Amniotic stem cell (primary cell): ENCODE results near the gene RAB4A.
"Not testable (repeated sequence)": the region's sequence is repeated elsewhere in the genome, so short reads cannot be mapped to it uniquely, and the experiment has no call there.

Source experiments
- DNase-seq: peaks from one replicate; lab custom pipeline; 2025; lab: John Stamatoyannopoulos, UW

The RAB4A gene

DNA sequence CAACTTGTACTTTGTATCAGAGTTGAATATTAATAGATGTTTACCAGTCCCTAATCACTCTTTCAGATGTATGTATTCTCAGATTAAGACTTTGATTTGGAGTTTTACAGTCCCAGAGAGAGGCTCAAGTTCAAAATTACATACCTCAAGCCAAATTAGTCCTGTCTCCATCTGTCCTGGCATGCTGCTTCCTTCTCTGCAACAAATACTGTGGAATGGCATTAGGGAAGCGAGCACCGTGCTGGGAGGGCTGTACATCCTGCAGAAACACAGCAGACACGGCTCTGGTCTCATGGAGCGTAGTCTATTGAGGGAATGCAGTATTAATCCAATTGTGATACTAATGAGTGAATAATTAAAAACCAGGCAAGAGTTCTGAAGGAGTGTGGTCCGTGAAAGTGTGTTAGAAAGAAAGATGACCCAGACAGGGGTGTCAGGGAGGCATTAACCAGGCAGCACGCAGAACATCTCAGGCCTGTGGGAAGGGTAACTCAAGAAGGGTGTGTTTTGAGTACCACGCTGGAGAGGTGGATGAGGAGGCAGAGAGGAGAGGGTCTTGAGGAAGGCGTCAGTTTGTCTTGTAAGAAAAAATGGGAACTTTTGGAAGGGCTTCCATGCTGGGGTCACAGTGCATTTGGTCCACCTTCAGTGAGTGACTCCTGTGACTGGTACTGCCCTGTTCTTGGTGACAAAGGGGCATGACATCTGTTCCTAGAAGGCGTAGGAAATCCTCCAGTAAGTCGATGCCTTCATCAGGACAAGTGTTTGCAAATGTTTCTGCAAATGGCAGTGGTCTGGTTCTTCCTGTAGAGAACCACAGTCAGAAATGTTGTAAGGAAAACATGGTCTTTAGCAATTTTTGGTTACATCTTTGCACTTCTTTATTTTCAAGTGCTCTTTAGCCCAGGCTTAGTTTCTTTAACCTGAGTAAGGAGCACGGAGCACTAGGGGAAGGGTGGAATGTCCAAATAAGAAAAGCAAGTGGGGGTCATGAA, 1.6 kb downstream of the RAB4A start:
- DNase-seq: no peak

DNA sequence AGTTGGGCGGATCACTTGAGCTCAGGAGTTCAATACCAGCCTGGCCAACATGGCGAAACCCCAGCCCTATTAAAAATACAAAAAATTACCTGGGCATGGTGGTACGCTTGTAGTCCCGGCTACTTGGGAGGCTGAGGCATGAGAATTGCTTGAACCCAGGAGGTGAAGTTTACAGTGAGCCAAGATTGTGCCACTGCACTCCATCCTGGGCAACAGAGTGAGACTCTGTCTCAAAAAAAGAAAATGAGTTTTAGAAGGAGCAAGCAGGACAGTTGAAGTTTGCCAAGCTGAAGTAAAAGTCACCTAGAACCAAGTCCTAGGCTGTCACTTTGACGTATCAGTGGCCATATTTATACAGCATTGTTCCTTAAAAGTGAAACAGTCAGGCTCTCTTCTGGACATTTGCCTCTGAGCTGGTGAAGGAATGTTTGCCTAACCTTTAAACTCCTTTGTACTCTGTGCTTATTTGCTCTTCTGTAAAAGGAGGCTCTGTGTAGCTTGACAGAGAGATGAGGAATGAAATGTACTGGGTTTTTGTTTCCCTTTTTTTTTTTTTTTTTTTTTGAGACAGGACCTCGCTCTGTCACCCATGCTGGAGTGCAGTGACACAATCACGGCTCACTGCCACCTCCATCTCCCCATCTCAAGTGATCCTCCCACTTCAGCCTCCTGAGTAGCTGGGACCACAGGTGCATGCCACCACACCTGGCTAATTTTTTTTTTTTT, 2.8 kb downstream of the RAB4A start:
- DNase-seq: no peak

DNA sequence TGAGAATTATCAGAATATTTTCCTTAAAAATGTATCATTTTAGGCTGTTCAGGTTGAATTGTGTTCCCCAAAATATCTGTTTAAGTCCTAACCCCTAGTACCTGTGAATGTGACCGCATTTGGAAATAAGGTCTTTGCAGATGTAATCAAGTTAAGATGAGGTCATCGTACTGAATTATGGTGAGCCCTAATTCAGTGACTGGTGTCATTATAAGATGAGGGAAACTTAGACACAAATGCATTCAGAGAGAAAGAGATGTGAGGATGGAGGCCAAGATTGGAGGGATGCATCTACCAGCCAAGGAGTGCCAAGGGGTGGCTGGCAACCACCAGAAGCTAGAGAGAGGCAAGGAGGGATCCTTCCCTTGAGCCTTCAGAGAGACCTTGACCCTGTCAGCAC, 4.1 kb downstream of the RAB4A start:
- no peak for DNase-seq

DNA sequence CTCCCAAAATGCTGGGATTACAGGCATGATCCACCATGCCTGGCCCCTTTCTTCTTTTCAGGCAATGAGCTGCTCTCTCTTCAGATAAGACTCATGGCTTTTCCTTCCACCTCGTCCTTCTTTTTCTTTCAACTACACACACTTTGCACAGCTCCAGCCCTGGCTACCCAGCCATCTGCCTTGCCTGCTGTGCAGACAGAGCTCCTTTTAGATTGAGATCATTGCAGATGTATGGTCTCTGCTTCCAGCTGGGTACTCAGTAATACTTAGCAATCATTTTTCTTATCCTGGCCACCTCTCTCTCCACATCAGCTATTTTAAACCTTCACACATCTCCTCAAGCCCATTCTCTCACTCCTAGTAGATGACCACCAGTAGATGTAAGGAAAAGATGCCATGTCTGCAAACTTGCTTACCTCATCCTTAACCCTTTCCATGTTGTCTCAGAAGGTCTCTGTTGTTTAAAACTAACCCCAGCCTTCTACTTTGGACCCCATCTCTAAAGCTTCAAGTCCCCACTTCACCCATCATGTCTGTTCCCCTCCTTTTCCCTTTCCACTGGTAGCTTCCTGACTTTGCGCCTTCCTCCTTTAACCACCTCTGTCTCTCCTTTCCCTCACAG, 7.3 kb downstream of the RAB4A start:
- no peak for DNase-seq

- DNase-seq: no peak
Measured at GRCh38 chr1:229279242-229279641, 8.3 kb downstream of the RAB4A start.

GRCh38 chr1:229280037-229280828, 9.3 kb downstream of the RAB4A start:
- DNase-seq: no peak

- DNase-seq: no peak
Measured at GRCh38 chr1:229280921-229281320, 10.0 kb downstream of the RAB4A start.

- no peak for DNase-seq
Measured at GRCh38 chr1:229281339-229281926, 10.5 kb downstream of the RAB4A start.

- DNase-seq: no peak
Measured at GRCh38 chr1:229282295-229282823, 11.4 kb downstream of the RAB4A start.

DNA sequence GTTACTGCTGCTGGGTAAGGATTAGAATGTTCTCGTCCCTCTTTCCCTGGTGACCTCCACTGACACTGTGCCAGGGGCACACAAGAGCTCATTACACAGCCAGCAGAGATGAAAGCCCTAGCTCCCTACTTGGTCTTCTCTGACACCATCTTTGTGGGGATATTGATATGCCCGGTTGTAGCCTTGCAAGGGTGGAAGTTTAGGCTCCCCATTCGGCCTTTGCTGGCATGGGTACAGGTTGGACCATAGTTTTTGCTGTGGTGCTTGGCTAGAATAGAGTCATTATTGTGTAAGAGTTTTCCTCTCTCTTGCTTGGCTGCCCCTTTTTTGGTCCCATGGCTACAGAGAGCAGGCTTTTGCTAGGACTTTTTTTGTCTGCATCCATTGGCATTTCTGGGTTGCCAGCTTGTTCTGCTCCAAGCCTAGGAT, 12.3 kb downstream of the RAB4A start:
- no peak for DNase-seq

GRCh38 chr1:229284887-229285286, 14.0 kb downstream of the RAB4A start:
- DNase-seq: no peak

- DNase-seq: no peak
Measured at GRCh38 chr1:229285440-229285839, 14.5 kb downstream of the RAB4A start.

- DNase-seq: no peak
Measured at GRCh38 chr1:229286099-229286766, 15.3 kb downstream of the RAB4A start.

- DNase-seq: no peak
Measured at GRCh38 chr1:229287267-229287666, 16.4 kb downstream of the RAB4A start.

DNA sequence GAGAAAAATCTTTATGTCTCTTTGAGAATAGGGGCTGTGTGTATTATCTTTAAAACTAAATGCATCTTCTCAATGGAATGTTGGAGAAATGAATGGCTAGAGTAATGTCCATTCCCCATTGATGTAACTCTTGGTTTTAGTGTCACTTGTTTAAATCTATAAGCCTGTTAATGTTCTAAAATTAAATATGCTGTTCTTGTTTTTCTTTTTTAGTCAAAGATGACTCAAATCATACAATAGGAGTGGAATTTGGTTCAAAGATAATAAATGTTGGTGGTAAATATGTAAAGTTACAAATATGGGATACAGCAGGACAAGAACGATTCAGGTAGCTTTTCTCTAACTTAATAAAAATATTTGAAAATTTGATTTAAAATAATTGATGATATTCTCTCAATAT, 17.6 kb downstream of the RAB4A start:
- no peak for DNase-seq

DNA sequence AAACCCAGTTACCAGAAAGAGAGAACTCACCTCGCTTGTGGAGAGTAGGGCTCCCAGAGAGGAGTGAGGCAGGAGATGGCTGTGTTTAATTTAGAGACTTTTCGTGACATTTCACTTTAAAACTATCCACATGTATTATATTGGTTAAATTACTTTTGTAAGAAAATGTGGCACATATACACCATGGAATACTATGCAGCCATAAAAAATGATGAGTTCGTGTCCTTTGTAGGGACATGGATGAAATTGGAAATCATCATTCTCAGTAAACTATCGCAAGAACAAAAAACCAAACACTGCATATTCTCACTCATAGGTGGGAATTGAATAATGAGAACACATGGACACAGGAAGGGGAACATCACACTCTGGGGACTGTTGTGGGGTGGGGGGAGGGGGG, 20.8 kb downstream of the RAB4A start:
- DNase-seq: not testable (repeated sequence)

DNA sequence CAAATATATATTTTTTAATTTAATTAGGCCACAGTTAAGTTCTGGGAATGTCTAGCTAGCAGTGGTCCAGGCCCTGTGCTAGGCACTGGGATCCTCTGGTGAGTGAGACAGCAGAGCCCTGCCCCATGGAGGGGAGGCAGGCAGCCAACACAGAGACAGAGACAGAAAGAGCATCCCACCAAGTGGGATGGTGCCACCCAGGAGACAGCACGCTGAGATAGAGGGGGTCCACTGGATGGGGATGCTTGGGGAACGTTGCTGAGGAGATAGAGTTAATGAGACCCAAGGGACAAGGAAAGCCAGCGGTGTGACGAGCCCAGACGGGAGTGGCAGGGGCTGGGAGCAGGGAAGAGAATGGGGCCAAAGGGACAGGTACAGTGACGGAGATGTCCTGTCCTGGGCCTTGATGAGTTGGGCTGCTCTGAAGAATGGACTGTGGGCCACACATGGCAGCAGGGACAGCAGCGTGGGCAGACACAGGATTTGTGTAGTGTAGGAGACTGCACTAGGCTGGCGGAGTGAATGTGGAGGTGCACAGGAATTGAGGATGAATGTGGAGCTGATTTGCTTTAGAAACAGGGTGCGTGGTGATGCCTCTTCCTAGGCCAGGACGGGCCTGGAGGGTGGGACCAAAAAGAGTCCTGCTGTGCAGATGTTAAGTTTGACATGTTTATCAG, 22.8 kb downstream of the RAB4A start:
- DNase-seq: no peak

DNA sequence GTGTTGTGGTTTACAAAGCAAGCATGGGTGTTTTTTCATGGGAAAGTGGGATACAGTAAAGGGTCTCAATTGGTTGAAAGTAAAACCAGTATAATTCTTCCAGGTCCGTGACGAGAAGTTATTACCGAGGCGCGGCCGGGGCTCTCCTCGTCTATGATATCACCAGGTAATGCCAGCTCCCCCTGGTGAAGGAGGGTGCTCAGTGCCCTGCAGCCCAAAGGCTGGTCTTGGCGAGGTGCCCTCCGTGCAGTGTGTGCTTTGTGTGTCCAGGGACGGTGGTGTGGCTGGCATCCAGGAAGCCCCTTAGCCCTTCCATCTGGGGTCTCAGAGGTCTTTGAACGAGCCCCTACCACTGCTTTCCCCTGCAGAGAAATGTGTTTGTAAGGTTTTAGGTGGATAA, 24.8 kb downstream of the RAB4A start:
- no peak for DNase-seq

DNA sequence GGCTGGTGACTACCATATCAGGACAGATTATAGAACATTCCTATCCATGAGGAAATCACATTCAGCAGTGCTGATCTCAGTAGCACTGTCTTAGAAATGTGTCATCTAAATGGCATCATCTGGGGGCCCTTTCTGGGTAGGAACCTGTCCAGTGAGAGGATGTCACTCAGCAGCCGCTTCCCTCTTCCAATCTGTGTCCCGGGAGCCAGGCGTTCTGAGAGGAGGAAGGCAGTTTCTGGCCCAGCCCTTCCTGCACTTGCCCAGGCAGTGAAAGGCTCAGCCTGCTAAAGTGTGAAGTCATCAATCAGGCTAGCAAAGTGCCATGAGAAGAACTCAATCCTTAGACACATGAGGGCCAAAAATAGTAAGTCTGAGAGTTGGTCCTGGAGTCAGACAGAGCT, 25.6 kb downstream of the RAB4A start:
- DNase-seq: no peak

DNA sequence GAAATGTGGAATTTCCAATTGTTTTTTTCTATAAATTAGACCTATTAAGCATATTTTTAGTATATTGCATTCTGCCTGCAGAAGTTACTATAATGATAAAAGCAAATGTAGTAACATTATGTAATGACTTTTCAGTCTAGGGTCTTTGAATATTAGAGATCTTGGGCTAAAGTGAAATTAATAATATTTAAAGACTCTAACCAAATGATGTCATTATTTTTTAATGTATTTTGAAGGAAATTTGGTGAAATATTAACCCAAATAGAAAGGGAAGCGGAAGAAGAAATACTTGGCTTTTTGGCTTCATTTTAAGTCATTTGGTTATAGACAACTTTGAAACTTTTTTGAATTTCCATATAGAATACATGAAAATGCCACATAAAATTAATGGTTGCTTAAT, 26.8 kb downstream of the RAB4A start:
- no peak for DNase-seq
